Ecto neural progenitor cell (in vitro differentiated cells): Measurements from ENCODE around the gene BACE2.
A peak's percentile ranks its signal among the peaks of the same experiment; 100 is the strongest.

Experiments used
- DNase-seq: peaks from one replicate; pipeline ENCODE4 v3.0.0-alpha.2; 2018; ENCODE audit warnings: low spot score

BACE2 gene

GRCh38 chr21:41148798-41149197, 19.2 kb upstream of the BACE2 start:
- DNase-seq = no peak

GRCh38 chr21:41149199-41149598, 18.8 kb upstream of the BACE2 start:
- no peak for DNase-seq

GRCh38 chr21:41152147-41152546, 15.8 kb upstream of the BACE2 start:
- no peak for DNase-seq

- no peak for DNase-seq
Observed at GRCh38 chr21:41153443-41153842, 14.5 kb upstream of the BACE2 start.

GRCh38 chr21:41156142-41156541, 11.8 kb upstream of the BACE2 start:
- DNase-seq = no peak

- DNase-seq = no peak
Observed at GRCh38 chr21:41158026-41158425, 9.9 kb upstream of the BACE2 start.

GRCh38 chr21:41160036-41160435, 7.9 kb upstream of the BACE2 start:
- no peak for DNase-seq

- no peak for DNase-seq
Observed at GRCh38 chr21:41161428-41161827, 6.5 kb upstream of the BACE2 start.

- DNase-seq = no peak
Observed at GRCh38 chr21:41162096-41162495, 5.9 kb upstream of the BACE2 start.

GRCh38 chr21:41163091-41163490, 4.9 kb upstream of the BACE2 start:
- DNase-seq = no peak

GRCh38 chr21:41164052-41164451, 3.9 kb upstream of the BACE2 start:
- no peak for DNase-seq

- no peak for DNase-seq
Observed at GRCh38 chr21:41164981-41165655, 2.8 kb upstream of the BACE2 start.

GRCh38 chr21:41166884-41167283, 1.1 kb upstream of the BACE2 start:
- DNase-seq = no peak

- DNase-seq = peak; percentile 62
Observed at GRCh38 chr21:41168391-41169257, 664 bp downstream of the BACE2 start.

GRCh38 chr21:41169258-41169576, 1.3 kb downstream of the BACE2 start:
- DNase-seq = no peak

GRCh38 chr21:41169701-41170100, 1.7 kb downstream of the BACE2 start:
- no peak for DNase-seq

GRCh38 chr21:41170442-41170841, 2.5 kb downstream of the BACE2 start:
- DNase-seq = no peak

GRCh38 chr21:41170859-41171609, 3.1 kb downstream of the BACE2 start:
- DNase-seq = no peak

- no peak for DNase-seq
Observed at GRCh38 chr21:41175080-41175479, 7.1 kb downstream of the BACE2 start.

GRCh38 chr21:41176846-41177245, 8.9 kb downstream of the BACE2 start:
- no peak for DNase-seq

- no peak for DNase-seq
Observed at GRCh38 chr21:41180752-41181151, 12.8 kb downstream of the BACE2 start.

GRCh38 chr21:41182547-41182946, 14.6 kb downstream of the BACE2 start:
- DNase-seq = no peak

GRCh38 chr21:41183575-41183974, 15.6 kb downstream of the BACE2 start:
- no peak for DNase-seq
